Inferior parietal cortex (tissue), 1 donor: ENCODE data around the gene ADAMTS14.
"Not testable (repeated sequence)": the region's sequence is repeated elsewhere in the genome, so short reads cannot be mapped to it uniquely, and the experiment has no call there.

Experiments used
- DNase-seq: peaks from one replicate; pipeline ENCODE4 v3.0.0-alpha.2; 2016; ENCODE audit errors: extremely low spot score

ADAMTS14 gene

DNA sequence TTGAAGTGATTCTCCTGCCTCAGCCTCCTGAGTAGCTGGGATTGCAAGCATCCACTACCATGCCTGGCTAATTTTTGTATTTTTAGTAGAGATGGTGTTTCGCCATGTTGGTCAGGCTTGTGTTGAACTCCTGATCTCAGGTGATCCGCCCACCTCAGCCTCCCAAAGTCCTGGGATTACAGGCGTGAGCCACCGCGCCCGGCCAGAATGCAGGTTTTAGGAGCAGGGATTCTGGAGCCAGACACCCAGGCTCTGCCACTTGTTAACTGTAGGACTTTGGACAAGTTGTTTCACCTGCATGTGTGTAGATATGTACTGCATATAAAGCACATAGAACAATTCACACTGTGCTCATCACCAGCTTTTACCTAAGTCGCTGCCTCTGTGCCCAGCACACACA lies 98.2 kb downstream of the ADAMTS14 start:
- DNase-seq: not testable (repeated sequence)

DNA sequence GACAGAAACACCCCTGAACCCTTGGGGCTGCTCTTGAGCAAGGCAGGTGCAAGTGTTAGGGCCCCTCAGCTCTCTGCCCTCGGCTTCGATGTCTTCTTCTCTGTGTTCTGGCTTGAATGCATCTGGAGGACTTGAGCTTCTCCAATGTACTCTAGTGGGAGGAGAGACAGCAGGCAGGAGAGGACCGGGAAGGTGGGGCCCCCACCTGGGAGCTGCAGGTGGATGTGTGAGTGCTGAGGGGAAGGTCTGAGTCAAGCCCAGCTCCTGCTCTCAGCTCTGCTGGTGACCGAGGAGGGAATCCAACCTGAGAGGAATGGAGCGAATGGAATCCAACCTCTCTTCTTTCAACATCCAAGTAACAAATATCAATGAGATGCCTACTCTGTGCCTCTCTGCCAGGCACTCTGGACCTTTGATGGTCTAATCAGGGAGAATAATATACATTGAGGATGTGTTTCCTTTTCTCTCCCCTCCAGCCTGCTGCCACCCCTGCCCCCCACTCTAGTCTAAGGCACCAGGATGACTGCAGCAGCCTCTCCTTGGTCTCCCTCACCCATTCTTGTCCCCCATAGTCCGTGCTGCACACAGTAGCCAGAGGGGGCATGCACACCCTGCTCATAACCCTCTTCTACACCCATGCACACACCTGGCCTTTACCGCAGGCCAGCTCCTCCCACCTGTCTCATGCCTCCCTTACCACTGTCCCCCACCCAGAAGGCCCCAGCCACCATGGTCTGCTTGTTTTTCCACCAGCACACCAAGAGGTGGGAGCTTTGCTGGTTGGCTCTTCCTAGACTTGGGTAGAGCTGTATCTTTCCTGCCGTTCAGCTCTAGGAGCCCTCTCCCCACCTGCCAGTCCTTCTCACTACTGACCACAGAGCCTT lies 99.2 kb downstream of the ADAMTS14 start:
- no peak for DNase-seq

DNA sequence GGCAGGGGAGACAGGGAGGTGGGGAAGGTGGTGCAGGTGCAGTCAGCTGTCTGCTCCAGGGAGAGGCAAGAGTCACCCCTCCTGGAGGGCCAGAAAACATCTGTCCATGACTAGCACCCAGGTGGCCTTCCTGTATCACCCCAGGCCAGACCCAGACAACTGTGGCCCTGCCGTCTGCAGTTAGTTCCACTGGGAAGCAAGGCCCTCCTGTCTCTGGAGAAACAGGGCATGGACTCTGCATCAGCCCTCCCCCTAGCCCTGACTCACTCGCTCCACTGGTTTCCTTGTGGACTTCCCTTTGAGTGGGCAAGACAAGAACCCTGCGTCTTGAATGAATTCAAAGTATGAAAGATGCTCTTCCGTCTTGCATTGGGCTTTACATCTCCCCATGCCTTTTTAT lies 100.3 kb downstream of the ADAMTS14 start:
- no peak for DNase-seq

DNA sequence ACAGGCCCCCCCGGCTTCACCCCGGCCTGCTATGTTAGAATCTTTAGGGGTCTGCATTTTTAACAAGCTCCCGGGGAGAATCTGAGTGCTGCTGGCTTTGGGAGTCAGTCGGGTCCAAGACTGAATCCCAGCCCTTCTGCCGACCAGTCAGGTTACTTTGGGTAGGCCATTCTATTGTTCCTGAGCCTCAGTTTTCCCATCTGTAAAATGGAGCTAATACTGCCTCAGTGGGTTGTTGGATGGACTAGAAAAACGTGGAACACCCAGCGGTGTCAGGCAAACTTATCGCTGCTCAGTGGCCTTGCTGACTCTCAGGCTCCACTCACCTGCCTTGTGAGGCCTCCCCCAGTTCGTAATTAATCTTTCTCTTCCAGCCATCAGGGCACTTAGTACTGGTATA lies 101.2 kb downstream of the ADAMTS14 start:
- DNase-seq: no peak

DNA sequence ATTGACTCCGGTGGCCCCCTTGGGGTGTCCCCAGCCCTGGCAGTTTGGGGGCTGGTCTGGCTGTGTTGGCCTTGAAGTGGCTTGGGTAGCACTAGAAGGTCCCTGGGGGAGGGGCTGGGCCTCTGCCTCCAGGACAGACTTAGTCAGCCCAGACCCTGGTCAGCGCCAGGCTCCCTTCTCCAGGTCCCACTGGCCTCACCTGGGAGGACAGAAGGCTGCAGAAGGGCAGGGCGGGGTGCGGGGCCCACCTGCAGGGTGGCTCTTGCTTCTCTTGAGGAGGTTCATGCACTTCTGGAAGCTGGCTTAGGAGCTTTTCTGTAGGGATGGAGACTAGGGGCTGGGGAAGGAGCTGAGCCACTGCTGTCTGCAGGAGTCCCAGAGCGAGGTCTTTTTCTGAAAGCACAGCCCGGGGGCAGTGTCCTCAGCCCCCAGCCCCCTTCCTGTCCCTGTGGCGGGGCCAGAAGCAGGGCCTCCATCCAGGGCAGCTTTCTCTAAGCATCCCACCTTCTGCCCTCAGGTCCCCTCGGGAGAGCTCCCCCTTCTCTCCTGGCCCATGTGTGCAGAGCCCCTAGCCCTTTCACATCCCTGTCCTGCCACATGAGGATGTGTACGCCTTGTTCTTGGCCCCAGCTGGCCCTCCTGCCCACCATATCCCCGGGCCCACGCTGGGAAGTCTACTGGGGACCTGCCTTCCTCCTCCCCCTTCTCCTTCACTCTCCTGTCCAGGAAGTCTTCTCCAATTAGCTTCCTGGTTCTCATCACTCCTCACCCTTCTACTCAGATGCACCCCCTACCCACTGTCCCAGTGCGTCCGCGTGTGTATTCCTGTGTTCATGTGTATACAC lies 101.9 kb downstream of the ADAMTS14 start:
- no peak for DNase-seq

DNA sequence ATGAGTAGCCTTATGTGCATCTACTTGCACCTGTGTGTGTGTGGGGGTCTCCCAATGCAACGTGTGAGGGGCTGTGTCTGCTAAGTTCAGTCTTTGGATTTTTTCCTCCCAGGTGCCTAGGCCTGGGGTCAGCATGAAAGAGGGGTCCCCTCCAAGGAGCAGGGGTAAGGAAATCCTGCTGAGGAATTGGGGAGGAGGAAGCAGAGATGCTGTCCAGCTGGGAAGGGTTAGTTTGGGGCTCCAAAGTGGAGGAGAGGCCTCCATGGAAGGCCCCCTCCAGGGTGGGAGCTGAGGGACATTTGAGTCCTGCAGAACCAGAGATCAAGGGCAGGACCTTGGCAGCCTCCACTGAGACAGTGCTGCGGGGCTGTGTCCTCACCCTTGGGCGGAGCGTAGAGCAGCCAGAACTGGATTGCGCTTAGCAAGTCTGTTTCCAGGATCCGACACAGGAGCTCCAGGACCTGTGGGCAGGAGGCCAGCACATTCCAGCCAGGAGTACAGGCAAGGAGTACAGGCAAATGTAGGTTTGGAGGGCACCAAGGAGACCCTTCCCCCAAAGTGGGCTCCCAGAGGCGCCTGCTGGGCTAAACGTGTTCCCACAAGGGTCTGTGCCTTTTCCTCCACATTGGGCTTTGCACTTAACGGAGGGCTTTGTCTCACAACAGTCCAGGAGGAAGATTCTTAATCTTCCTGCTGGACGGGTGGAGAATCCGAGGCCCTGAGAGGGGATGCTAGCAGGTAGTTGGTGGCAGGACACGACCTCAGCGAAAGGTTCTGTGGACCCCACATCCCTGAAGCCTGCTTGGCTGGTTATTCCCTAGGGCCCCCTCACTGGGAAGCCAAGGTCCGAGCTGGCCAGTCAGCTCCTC lies 102.7 kb downstream of the ADAMTS14 start:
- no peak for DNase-seq

DNA sequence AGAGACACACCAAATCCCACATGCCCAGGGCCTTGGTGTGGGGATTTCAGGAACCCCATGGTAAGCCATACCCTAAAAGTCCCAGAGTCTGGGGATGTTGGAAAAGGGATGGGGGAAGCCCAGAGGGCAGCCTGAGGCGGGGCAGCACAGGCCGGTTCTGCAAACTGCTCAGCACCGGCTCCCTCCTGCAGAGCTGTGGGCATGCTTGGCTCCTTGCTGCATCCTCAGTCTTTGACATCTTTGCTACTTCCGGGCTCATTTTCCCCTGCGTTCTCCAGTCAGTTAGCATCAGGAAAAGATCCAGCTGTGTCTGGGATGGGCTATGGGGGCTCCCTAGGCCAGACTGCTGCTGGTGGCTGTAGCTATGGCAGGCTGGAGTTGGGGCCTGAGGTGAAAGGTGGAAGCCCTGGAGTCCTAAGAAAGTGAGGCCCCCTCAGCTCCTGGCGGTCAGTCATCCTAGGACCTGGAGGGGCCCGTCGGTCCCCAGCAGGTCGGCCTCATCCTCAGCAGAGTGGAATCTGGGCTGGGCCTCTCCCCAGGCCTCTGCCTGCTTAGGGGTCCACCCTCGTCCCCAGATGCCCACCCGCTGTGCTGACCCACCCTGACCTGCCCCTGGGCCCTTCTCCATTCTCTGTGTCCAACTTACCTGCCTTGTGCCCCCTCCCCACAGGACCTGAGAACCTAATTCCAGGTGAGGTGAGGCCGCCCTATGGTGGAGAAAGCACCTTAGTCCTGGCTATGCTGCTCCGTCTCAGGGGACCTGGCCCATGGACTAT lies 103.6 kb downstream of the ADAMTS14 start:
- DNase-seq: no peak

DNA sequence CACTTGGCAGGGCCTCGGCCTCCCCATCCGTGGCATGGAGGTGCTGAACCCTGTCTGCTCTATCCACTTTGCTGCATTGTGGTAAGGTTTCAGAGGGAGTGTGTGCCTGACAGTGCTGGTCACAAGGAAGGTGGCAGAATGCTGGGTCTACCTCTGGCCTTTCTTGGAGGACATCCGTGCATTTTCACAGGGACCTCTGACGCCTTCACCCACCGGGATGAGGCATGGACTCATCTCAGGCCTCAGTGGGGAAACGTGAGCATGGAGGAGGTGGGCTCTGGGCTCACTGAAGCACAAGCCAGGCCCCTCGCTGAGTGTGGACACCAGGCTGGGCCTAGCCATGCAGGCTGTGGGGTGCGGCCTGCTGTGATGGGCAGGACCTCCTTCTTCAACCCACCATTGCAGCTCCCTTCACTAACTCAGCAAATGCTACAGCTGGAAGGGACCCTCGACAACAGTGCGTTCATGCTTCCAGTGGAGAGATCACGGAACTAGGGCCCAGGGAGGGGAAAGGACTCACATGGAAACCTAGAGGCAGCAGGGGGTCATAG lies 104.2 kb downstream of the ADAMTS14 start:
- DNase-seq: no peak

DNA sequence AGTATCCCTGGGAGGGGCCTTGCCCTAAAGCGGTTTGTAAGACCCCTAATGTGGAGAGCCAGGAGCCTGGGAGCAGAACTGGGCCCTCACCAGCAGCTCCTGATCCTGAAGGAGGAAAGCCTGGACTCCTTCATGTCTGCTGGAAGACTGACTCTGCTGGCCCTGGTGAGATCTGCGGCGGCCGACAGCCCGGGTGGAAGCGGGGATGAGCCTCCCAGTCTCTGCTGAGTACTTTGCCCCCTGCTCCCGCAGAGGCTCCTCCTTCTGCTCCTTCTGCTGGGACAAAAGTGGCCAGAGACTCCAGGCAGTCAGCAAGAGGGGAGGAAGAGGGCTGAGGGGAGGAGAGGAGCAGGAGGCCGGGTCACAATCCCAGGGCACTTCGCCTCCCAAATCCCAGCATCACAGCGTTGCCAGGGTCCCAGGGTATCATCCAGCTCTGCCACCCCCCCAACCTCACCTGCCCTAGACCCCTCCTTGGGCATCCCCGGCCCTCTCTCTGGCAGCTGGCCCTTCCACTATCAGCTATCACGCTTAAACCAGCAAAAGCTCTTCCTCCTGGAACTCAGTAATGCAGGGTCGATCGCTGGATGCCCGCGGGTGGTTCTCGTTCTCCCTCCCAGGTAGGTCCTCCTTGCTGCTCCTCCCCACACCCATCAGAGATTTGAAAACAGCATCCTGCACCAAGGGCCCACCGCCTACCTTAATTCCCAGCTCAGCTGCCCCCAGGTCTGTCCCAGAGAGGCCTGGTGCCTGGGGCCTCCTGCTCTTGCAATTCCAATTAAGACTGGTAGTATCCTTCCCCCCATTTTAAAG lies 105.0 kb downstream of the ADAMTS14 start:
- DNase-seq: no peak

DNA sequence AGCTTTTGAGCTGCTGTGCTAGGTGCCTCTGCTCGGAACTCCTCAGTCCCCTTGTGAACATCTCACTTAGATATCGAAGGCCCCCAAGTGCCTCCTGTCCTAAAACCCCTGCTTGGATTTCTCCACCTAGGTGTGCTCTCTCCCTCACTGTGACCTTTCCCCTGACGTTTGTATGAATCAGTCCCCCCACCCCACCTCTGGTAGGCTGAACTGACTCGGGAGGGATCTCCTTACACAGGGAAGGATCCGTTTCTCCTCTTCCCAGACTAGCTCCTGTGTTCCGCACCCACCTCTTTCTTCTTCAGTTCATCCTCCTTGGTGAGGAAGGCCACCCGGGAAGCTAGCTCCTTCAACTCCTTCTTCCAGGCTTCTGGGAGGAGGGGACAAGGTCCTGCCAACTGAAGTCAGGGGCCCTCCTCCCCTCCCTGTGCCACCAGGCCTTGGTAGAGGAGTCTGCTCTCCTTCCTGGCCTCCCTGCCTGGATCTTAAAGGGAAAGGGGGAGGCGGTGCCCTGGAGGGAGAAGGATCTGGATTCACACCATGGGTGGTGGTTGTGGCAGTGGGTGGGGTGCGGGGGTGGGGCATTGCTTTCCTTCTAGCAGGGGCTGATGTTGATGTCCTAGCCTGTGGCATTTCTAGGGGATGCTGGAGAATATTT lies 106.1 kb downstream of the ADAMTS14 start:
- no peak for DNase-seq

DNA sequence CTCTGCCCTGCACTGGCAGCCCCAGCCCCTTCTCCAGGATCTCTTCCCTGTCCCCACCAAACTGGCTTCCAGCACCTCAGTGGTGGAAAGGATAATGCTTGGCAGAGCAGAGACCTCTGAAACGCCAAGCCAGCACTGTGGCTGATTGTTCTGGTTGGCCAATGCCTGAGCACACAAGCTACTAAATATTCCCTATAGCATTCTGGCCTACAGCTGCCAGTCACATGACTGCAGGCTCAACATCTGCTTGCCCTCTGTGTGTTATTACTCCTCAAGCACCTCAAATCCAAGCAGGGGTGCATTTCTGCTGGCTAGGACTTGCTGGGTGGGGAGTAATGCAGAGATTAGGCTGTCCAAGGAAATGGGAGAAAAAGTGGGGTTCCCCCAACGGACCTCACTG lies 106.8 kb downstream of the ADAMTS14 start:
- DNase-seq: peak; percentile 25

DNA sequence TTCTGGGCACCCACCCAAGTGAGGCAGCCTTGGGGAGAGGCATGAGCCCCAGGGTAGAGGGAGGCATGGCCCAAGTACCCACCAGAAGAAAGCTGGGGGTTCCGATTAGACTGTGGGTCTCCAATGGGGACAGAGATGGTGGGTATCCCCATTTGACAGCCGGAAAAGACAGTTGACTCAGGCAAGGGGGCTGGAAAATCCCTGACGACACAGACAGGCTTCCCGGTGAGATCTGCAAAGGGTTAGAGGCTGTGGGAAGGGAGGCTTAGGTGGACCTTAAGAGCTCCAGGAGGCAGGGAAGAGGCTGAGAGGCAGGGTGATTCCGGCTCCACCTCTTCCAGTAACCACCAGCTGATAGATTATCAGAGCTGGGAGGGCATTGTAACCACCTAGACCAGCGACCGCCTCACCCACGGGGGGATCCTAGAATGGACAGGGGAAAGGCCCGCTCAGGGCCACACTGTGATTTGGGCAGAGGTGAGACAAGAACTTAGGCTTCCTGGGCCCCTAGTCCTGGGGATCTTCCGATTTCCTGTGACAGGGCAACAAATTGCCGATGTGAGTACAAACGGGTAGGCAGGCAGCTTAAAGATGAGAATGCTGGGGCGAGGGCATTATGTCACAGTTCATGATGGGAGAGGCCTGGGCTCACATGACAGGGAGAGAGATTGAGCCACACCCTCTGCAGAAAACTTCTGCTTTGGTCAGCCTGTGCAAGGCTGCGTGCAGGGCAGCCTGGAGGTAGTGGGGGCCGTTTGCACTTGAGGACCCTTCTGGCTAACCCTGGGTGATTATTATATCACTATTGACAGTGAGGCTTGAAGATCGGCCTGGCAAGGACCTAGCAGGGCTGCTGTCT lies 107.4 kb downstream of the ADAMTS14 start:
- no peak for DNase-seq

DNA sequence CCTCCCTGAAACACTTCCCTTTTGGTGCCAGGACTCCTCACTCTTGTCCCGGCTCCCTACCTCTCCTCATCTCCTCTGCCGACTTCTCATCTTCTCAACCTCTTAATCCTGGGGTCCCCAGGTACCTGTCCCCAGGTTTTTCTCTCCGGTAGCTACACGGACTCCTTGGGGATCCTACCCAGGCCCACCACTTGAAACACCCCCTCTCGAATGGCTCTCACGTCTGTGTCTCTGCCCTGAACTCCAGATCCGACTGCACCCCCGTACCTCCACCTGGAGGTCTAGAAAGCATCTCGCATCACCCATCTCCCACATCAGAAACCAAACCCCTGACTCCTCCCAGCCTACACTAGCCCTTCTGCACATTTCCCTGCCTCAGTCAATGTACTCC lies 108.1 kb downstream of the ADAMTS14 start:
- DNase-seq: no peak

DNA sequence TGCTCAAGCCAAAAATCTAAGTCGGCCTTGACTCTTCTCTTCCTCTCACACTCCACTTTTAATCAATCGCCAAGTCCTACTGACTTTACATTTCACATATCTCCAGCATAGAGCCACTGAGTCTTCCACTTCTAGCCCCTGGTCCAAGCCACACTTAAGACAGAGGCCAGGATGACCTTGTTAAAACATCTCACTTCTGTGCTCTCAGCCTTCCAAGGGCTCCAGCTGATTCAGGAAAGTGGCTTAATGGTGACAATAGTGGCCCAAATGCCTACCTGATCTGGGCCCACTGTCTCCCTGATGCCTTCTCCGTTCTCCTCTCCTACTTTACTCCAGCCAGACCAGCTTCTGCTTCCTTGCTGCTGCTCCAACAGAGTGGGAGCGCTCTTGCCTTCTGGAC lies 108.5 kb downstream of the ADAMTS14 start:
- DNase-seq: no peak

DNA sequence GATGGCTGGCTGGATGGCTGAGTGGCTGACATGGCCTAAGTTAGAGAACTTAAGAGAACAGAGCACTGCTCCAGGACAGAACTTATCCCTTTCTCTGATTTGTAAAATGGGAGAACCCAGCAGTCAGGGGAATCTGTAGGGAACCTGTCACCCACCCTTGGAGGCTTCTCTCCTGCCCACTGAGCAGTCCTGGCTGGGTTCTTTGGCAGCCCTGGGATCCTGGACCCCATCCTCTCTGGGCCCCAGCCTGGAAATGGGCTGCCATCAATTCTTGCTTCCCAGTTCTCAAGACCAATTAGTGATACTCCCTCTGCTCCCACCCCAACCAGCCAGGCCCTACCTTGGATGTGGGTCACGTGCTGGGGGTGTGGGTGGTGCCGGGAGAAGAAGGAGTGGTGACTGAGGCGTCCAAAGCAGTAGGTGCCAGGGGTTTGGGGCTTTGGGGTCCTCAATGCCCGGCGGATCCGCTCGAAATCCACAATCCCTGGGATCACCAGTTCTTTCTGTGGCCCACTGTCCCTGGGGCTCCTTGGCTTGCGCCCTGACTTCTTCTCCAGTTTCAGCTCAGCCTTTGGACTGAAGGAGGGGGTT lies 109.2 kb downstream of the ADAMTS14 start:
- no peak for DNase-seq

DNA sequence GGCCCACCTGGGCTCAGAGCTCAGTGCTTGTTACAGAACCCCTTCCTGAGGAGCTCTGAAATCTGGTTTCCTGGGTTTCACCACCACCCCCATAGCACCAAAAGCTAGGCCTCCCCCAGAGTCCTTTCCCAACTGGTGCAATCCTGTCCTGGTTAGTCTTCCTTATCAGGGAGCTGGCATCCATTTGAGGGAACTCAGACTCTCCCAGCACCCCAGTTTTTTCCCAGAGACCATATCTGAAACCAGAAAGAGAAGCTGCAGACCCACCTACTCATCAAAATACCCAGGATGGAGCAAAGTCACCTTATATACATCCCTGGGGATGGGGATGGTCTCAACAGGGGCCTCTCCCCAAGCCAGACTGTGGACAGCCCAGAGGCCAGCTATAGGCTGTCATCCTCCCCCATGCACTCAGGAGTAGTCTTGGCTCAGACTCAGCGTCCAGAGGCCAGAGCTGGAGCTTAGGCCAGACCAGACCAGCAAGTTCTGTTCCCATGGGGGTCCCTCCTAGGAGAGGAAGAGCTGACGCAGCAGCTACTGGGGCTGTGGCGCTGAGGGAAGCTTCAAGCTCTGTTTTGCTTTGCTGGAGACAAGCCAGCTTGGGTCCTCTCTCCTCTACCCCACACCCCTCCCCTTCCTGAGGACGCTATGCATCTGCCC lies 109.9 kb downstream of the ADAMTS14 start:
- no peak for DNase-seq
